ENCODE results near the gene CACNG3.
"Not testable (repeated sequence)": the region's sequence is repeated elsewhere in the genome, so short reads cannot be mapped to it uniquely, and the experiment has no call there.

Gene CACNG3

GRCh38 chr16:24255456-24256371 lies at the start of gene CACNG3:
TSS of gene CACNG3 (plus strand) at chr16:24256335. CDS start at chr16:24256755, 420 bp downstream.
- peak; percentile 62 for DNase-seq (ENCODE audit: low spot score)

GRCh38 chr16:24206926-24207325 lies 49.2 kb upstream of the CACNG3 start:
- no peak for DNase-seq (ENCODE audit: low spot score)

DNA sequence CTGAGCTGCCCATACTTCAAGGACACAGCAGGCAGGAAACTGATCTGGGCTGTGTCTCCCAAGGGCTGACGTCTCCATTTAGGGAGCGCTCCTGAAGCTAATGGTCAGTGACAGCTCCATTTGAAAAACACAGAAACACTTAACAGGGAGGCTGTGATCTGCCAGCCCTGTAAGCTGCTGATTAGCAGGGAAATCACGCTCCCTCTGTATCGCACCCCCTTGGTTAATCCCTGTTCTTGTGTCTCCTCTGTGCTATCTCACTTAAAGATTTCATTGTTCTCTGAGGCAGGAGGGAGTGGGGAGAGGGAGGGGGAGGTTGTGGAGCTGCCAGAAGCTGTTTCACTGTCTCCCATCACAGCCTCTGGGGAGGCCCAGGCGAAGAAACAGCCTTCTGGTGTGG lies 47.4 kb upstream of the CACNG3 start:
- DNase-seq (ENCODE audit: low spot score): peak; percentile 94

DNA sequence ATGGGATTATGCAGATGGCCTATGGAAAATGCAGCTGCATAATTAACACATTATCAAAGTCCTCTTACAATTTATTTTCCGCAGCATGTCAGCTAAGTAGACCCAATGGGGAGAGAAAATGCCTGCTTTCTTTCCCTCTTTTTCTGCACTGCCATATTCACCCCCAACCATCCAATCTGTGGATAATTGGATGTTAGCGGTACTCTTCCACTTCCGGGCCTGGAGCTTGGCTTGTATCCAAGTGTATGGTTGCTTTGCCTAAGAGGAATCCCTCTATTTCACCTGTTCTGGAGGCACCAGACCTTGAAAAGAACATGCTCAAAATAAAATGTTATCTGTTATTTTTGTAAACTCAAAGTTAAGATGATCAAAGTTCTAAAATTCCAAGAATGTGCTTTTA lies 41.1 kb upstream of the CACNG3 start:
- DNase-seq (ENCODE audit: low spot score): no peak

- DNase-seq (ENCODE audit: low spot score): no peak
Measured at GRCh38 chr16:24216961-24217360, 39.2 kb upstream of the CACNG3 start.

GRCh38 chr16:24217461-24217860 lies 38.7 kb upstream of the CACNG3 start:
- DNase-seq (ENCODE audit: low spot score): no peak

GRCh38 chr16:24218299-24218698 lies 37.8 kb upstream of the CACNG3 start:
- no peak for DNase-seq (ENCODE audit: low spot score)

DNA sequence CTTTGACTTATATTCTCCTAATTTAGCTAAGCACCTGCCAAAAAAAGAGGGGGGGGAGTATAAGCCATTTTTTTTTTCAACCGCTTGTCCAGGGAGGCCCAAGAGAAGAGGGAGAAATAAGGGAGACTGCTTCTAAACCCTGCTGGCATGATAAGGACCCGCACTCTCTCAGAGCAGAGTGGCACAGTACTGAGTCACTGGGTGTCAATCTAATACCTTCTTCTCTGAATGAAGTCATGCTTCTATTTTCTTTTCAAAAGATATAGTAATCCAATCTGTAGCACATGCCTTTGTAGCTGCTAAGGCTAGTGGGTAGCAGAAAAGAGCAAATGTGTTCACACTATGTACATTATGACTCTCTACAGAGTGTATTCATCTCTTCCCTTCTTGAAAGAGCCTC lies 34.9 kb upstream of the CACNG3 start:
- DNase-seq (ENCODE audit: low spot score): no peak

GRCh38 chr16:24228514-24228913 lies 27.6 kb upstream of the CACNG3 start:
- DNase-seq (ENCODE audit: low spot score): no peak

DNA sequence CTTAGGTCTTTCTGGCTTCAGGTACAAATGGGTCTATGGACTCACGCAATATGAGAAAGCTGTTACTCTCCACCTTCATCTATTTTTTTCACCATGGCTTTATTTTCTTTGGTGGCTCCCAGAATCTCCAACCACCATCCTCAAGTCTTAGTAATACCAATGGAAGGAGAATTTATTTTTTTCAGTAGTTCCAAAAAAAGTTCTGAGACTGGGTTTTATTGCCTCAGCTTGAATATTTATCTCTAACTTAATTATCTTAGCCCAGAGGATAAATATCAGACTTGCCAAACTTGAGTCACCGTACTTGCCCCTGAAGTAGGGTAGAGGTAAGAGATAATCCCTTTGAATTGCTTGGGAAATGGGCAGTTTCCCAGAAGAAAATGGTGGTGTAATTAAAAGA lies 23.2 kb upstream of the CACNG3 start:
- DNase-seq (ENCODE audit: low spot score): no peak

GRCh38 chr16:24234737-24235136 lies 21.4 kb upstream of the CACNG3 start:
- DNase-seq (ENCODE audit: low spot score): no peak

GRCh38 chr16:24235806-24236205 lies 20.3 kb upstream of the CACNG3 start:
- DNase-seq (ENCODE audit: low spot score): no peak

DNA sequence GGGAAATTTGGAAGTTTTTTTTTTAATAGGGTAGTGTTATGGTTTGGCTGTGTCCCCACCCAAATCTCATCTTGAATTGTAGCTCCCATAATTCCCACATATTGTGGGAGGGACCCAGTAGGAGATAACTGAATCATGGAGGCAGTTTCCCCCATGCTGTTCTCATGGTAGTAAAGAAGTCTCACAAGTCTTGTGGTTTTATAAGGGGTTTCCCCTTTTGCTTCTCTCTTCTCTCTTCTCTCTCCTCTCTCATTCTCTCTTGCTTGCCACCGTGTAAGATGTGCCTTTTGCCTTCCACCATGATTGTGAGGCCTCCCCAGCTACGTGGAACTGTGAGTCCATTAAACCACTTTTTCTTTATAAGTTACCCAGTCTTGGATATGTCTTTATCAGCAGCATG lies 17.3 kb upstream of the CACNG3 start:
- not testable (repeated sequence) for DNase-seq (ENCODE audit: low spot score)

DNA sequence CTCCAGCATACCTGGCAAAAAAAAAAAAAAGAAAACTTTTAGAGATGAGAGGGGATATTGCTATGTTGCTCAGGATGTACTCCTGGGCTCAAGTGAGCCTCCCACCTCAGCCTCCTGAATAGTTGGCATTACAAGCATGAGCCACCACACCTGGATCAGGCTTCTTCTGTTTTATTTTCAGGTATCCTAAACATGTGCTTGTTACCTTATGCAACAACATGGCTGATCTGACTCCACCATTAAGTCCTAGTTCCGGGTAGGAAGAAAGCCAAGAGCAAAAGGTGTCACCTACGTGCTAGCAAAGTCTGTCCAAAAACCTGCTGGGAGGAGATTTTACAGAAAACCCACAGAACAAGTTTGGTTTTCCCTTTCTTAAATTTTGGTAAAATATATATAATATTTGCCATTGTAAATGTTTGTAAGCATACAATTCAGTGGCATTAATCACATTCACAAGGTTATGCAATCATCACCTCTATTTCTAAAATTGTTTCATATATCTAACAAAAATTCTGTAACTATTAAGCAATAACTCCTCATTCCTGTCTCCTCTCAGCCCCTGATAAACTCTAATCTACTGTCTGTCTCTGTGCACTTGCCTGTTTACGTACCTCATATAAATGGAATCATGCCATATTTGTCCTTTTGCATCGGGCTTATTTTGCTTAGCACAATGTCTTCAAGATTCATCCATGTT lies 9.1 kb upstream of the CACNG3 start:
- DNase-seq (ENCODE audit: low spot score): no peak

DNA sequence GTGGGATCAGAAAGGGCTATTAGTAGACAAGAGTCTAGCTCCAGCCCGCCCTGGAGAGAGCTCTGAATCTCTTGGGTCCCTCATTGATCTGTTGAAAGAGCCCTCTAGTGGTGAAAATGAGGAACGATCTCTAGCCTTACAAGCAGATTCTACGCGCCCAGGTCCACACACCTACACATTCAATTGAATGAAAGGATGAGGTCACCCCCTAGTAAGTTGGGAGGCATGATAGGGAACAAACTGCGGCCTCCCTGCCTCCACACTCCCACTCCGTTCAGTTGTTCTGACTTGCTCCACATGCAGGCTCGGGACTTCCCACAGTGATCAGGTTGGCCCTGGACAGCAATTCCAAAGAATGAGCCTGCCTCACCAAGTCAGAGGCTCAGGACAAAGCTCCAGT lies 2.9 kb upstream of the CACNG3 start:
- peak; percentile 83 for DNase-seq (ENCODE audit: low spot score)

- peak; percentile 58 for DNase-seq (ENCODE audit: low spot score)
Measured at GRCh38 chr16:24257958-24258357, 1.8 kb downstream of the CACNG3 start.

GRCh38 chr16:24258791-24259190 lies 2.7 kb downstream of the CACNG3 start:
- DNase-seq (ENCODE audit: low spot score): no peak

DNA sequence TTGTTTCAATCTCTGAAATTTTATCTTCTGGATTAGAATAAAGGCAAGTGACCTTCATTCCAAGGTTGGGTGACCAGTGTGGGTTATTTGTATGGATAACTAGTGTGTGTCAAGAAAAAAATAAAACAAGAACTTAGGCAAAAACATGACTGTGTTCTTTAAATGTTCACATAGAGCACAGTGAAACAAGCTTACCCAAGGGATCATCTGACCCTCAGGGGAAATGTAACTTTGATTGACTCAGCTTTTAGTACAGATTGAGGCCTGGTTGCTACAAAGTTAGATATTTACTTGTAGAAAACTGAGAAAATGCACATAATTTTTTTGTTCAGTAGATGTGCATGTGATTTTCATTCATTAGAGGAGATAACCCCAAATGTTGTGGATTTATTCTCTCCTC lies 6.7 kb downstream of the CACNG3 start:
- no peak for DNase-seq (ENCODE audit: low spot score)

- no peak for DNase-seq (ENCODE audit: low spot score)
Measured at GRCh38 chr16:24270721-24271442, 14.7 kb downstream of the CACNG3 start.

DNA sequence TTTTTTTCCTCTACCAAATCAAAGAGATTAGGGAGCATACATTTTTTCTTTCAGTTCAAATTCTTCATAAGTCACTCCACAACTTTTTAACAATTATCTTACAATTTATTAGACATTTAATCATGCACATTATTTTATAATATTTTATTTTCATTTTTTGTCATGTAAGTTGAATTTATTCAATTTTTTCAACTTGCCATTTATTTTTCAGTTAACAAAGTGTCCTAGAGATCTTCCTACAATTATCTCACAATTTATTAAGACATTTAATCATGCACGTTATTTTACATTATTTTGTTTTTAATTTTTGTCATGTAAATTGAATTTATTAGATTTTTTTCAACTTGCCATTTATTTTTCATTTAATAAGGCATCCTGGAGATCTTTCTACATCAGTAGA lies 16.2 kb downstream of the CACNG3 start:
- no peak for DNase-seq (ENCODE audit: low spot score)

- no peak for DNase-seq (ENCODE audit: low spot score)
Measured at GRCh38 chr16:24273508-24274182, 17.5 kb downstream of the CACNG3 start.

DNA sequence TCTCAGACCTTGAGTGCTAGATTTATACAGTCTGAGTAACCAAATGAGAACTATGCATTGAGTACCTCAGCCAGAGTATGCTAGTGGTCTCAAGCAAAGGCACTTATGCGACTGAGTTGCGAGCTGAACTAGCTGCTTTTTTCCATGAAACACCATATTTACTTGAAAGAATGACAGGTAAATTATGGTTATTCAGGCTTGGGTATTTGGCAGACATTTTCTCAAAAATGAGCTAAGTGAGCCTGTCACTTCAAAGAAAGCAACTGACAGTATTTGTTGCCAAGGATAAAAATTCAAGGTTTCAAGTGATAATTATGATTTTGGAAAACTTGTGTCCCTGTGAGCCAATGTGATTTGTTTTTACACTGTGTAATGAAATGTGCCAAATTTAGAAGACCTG lies 19.3 kb downstream of the CACNG3 start:
- DNase-seq (ENCODE audit: low spot score): no peak
